NCI-H82 treated with DMSO at 0.1 percent for 48 hours (cell line): Measurements from ENCODE around the gene LTO1.

Experiments
- DNase-seq: peaks from one replicate; lab custom pipeline; 2025; ENCODE audit not compliant: unreplicated experiment; lab: John Stamatoyannopoulos, UW

The LTO1 gene

DNA sequence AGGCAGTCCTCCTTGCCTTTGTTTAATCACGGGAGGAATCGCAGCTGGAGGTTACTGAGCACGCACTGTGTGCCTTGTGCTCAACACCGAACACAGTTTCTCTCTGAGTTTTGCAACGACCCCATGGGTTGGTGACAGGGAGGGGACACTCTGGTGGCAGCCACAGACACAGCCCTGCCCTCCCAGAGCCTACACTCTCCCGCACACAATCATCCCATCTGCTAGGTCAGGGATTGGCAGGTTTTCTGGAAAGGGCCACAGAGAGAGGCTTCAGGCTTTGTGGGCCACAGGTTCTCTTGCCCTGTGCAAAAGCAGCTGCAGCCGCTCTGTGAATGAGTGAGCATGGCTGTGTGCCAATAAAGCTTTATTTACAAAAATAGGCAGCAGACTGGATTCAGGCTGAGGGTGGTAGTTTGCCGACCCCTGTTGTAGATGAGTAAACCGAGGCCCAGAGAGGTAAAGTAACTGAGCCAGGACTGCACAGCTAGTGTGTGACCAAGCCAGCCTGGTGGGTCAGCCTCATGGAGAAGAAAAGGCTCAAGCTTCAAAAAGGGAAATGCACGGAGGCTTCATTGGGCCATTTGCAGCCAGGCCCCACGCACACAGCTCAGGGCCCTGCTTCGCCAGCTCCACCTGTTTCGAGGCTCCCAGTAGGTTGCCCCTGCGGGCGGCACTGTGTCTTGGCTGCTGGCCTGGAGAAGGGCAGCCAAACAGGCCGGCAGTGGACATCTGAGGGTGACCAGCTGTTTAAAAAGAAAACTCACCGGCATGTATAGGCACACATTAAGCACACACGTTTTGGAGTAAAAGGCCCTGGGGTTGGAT is 16.3 kb downstream of the LTO1 start:
- no peak for DNase-seq

DNA sequence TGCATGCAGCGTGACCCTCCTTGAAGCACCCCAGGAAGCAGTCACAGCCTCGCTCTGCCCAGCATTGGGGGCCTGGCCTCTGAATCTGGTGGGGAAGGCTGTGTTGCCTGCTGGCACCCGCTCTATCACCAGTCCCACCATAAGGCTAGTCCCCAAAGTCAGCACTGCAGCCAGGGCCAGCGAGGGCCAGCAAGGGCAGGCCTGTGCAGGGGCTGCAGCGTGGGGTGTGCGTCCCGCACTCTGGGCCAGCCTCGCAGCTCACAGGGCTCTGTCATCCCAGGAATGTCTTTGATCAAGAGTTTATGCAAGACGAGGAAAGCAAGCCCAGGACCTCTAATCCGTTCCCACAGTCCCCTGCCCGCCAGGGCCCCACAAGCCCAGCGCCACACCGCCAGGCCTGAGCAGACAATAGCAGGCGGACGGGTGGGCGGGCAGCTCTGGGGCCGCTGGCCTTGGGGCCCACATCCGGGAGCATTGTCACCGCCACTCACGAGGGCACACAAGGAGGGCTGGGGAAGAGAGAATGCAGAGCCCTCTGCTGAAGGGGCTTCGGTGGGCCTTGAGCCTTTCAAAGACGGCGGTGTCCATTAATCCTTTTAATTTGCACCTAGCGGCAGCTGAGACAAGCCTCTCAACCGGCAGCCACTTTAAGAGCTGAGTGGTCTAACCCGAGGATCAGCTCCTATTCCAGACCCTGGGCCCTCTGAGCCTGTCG is 17.1 kb downstream of the LTO1 start:
- peak; percentile 5 for DNase-seq

DNA sequence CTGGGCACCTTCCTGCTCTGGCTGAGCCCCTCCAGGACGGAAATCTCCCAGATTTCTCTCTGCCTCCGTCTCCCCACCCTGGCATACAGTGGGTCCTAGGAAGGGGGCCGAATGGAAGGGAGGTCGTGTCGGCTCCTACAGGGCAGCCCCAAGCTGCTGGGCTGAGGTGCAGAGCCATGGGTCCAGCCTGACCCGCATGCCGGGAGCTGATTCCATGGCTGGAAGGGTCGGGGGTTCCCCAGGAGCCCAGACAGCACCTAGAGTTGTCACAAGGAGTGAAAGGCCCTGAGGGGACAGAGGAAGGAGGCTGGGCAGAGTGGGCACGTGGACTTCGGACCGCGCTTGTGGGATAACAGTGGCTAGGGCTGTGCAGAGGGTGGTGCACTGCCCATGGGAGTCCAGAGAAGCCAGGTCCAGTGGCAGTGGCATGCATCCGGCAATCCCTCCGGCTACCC is 17.7 kb downstream of the LTO1 start:
- no peak for DNase-seq

DNA sequence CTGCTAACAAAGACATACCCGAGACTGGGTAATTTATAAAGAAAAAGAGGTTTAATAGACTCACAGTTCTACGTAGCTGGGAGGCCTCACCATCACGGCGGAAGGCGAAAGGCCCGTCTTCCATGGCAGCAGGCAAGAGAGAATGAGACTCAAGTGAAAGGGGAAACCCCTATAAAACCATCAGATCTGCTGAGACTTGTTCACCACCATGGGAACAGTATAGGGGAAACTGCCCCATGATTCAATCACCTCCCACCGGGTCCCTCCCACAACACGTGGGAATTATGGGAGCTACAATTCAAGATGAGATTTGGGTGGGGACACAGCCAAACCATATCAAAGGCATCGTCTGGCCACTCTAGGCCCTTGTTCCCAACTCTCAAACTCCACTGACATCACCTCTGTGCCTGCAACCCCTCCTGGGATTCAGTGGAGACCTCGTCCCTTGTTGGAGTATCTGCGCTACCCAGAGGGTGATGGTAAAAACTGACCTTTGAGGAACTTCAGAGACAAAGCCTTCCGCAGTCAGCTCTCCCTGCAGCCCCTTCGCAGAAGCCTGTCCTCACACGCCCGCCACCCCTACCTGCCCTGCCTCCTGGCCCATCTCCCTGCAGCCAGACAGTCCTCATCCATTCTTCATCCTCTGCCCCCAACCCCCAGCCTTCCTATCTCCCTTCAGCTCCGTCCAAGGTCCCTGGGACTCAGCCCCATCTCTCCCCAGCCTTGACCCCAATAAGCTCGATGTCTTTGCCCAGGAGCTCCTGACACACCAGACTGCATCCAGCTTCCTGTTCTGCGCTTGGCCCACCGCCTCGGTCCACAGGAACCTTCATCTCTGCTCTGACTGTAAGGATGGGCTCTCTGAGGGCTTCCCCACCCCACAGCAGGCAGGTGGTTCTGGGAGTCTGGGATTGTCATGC is 18.4 kb downstream of the LTO1 start:
- DNase-seq = no peak

DNA sequence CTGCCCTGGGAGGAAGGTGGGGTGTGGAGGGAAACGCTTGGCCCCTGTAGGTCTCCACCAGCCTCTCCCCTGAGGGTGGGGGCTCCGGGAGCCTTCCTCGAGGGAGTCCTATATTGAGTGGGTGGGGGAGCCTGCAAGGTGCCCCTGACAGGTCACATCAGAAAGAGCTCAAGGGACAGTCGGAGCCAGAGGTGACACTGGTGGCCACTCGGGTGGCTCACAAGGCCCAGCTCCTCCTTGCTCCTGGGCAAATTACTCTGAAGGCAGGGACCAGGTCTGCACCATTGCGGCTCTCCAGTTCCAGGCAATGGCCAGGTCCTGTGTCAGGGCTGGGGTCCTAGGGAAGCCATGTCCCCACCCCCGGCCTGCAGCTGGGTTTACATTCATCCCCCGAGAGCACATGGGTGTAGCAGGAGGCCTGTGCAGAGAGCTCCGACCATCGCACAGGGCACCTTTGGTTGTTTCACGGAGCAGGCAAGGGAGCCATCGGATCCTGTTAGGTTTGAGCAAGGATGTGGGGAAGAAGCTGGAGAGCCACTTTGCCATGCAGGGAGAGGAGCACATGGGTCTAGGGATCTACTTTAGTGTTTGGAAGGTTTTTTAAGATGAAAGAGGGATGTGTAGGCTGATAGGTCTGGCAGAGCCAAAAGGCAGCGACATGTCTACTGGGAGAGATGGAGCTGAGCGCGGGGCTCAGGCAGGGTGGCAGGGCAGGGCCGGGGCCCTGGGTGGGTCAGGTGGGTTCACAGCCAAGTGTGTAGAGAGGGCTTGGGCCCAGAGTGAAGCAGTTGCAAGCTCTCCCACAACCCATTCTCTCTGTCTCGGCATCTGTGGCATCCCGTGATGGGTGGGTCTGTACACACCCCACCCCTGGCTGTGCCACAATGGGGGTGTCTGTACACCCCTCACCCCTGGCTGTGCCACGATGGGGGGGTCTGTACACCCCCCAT is 19.4 kb downstream of the LTO1 start:
- DNase-seq = no peak

DNA sequence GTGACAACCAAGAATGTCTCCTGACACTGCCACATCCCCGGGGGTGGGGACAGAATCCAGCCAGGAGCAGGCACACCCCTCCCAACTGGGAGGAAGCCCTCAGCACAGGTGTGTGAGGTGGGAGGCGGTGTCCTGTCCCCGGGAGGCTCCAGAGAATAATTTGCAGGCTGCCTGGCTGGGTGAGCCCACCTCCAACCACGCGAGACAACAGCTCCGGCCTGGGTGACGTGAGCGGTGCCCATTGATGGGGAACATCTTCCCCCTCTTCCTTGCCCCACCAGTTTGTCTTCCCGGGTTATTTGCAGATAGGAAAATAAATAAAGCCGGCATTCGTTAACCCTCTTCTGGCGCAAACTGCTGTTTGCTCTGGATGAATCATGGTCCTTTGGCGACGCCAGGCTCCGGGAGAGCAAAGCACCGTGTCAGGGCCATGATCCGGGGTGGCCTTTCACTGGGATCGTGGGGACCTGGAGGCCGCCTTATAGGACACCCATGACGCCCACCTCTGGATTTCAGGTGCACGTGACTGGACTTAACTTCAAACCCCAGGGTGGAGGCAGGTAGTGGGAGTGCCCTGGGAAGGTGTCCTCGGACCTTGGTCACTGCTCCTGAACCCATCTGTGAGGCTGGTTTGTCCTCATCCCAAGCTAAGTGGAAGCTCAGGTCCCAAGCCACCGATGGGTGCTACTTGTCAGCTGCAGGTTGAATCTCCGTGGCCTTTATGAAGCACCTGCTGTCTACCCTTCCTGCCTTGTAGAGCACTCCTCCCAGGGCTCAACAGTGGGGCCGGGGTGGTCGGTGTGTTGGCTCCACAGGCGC is 20.3 kb downstream of the LTO1 start:
- DNase-seq = no peak

DNA sequence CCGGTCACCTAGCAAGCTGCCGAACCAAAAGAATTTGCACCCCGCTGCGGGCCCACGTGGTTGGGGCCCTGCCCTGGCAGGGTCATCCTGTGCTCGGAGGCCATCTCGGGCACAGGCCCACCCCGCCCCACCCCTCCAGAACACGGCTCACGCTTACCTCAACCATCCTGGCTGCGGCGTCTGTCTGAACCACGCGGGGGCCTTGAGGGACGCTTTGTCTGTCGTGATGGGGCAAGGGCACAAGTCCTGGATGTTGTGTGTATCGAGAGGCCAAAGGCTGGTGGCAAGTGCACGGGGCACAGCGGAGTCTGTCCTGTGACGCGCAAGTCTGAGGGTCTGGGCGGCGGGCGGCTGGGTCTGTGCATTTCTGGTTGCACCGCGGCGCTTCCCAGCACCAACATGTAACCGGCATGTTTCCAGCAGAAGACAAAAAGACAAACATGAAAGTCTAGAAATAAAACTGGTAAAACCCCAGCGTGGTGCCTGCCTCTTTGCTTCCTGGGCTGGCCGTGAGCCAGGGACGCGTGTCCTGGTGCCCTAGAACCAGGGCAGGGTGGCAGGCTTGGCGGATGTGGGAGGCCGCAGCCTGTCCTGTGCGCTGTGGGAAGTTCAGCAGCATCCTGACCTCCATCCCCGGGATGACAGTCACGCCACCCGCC is 21.0 kb downstream of the LTO1 start:
- no peak for DNase-seq

DNA sequence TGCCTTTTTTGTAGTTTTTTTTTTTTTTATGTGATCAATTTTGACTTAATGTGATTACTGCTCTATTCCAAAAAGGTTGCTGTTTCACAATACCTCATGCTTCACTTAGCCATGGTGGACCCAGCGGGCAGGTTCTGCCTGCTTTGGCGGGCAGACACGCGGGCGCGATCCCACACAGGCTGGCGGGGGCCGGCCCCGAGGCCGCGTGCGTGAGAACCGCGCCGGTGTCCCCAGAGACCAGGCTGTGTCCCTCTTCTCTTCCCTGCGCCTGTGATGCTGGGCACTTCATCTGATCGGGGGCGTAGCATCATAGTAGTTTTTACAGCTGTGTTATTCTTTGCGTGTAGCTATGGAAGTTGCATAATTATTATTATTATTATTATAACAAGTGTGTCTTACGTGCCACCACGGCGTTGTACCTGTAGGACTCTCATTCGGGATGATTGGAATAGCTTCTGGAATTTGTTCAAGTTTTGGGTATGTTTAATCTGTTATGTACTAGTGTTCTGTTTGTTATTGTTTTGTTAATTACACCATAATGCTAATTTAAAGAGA is 21.7 kb downstream of the LTO1 start:
- no peak for DNase-seq

DNA sequence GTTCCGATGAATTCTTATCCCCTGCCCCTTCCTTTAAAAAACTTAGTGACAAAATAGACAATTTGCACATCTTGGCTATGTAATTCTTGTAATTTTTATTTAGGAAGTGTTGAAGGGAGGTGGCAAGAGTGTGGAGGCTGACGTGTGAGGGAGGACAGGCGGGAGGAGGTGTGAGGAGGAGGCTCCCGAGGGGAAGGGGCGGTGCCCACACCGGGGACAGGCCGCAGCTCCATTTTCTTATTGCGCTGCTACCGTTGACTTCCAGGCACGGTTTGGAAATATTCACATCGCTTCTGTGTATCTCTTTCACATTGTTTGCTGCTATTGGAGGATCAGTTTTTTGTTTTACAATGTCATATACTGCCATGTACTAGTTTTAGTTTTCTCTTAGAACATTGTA is 22.2 kb downstream of the LTO1 start:
- no peak for DNase-seq

DNA sequence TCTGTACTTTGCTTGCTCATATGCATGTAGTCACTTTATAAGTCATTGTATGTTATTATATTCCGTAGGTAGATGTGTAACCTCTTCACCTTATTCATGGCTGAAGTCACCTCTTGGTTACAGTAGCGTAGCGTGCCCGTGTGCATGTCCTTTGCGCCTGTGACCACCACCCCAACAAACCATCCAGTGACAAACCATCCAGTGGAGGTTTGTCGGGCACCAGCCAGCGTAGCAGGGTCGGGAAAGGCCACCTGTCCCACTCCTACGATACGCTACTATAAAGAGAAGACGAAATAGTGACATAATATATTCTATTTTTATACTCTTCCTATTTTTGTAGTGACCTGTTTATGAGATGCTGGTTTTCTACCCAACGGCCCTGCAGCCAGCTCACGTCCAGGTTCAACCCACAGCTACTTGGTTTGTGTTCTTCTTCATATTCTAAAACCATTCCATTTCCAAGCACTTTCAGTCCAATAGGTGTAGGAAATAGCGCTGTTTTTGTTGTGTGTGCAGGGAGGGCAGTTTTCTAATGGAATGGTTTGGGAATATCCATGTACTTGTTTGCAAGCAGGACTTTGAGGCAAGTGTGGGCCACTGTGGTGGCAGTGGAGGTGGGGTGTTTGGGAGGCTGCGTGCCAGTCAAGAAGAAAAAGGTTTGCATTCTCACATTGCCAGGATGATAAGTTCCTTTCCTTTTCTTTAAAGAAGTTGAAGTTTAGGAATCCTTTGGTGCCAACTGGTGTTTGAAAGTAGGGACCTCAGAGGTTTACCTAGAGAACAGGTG is 23.1 kb downstream of the LTO1 start:
- no peak for DNase-seq

DNA sequence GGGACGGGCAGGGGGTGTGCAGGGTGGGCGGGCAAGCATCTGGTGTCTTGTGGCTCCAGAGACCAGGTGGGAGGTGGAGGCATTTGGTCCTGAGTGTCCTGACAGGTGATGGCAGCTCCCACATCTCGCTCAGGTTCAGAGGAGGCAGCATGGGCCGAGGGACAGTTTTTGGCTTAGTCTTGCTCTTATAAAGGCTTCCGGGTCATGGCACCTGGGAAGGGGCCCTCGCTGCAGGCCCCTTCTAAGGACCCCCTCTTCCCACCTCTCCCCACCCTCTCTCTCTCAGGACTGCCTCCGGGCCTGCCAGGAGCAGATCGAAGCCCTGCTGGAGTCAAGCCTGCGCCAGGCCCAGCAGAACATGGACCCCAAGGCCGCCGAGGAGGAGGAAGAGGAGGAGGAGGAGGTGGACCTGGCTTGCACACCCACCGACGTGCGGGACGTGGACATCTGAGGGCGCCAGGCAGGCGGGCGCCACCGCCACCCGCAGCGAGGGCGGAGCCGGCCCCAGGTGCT is 24.3 kb downstream of the LTO1 start:
- no peak for DNase-seq

DNA sequence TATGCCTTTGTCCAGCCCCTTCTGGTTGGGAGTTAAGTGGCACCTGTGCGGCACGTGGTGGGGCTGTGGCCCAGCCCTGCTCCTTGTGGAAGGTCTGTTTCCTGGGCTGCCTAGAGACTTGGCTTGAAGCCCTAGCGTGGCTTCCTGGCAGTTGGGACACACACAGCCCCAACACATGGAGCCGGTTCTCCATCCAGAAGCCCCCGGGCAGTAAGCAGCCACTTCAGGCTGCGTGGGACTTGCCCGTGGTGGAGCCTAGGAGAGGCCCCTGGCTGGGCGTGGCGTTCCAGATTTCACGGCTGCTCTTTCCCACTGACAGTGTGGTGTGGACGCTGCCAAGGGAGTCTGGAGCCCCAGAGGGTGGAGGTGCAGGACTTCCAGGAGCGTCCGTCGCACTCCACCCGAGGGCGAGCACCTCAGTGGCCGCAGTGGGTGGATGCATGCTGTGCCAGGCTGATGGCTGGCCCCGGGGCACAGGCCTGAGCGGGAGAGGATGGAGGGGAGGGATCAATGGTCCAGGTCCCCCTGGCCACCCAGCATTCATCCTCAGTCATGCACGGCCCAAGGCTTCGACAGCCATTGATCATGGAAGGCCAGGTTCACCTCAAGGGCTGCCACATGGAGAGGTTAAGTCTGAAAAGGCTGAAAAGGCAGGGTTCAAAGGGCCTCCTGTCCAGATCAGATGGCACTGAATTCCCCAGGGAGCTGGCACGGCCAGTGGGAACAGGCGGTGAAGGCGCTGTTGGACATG is 24.9 kb downstream of the LTO1 start:
- DNase-seq = no peak

DNA sequence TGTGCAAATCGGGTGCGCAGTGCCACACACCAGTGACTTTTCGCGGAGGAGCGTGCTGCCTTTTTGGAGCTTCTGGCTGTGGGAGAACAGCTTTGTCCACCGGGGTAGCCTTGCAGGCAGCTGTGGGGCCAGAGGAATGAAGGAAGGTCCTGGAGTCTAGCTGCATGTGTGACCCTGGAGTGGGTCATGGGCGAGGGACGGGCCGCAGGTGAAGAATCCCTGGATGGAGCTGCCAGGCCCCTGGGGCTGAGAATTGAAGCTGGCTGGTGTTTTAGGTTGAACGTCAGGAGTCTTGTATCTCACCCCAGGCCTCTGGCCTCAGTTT is 25.6 kb downstream of the LTO1 start:
- no peak for DNase-seq

DNA sequence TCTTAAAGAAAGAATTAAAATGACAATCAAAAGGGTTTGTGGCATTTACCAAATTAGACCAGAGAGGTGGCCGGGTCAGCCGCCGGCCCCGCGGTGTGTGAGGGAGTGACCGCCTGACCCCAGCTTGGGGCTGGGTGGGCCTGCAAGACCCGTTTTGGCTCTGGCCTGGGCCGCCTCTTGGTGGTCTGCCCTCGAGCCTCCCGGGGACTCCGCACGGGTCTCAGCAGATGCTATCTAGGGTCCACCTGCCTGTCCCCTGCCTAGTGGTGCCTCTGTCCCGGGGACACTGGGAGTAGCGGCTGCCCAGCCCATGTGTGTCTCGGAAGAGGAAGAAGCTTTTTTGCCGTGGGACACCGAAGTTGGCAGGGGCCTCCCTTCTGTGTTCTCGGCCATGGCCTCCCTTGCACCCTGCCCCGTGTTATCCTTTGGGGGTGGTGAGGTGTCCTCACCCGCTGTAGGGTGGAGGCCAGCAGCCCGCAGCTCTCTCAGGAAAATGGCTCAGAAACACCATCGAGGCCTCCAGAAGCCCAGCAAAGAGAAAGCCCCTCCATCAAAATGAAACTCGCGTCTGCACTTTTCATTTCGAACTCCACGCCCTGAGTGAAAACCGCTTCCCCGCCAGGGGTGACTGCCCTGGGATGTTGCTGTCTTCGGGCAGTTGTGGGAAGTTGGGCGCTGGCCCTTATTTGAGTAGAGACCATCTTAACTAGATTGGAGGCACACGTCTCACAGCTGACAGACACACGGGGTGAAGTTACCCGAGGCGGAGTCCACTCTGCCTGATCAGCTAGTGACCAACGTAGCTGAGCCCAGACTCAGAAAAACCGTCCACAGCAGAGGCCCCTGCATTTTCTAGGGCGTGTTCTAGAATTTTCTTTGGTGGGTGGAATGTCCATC is 26.2 kb downstream of the LTO1 start:
- DNase-seq = no peak

DNA sequence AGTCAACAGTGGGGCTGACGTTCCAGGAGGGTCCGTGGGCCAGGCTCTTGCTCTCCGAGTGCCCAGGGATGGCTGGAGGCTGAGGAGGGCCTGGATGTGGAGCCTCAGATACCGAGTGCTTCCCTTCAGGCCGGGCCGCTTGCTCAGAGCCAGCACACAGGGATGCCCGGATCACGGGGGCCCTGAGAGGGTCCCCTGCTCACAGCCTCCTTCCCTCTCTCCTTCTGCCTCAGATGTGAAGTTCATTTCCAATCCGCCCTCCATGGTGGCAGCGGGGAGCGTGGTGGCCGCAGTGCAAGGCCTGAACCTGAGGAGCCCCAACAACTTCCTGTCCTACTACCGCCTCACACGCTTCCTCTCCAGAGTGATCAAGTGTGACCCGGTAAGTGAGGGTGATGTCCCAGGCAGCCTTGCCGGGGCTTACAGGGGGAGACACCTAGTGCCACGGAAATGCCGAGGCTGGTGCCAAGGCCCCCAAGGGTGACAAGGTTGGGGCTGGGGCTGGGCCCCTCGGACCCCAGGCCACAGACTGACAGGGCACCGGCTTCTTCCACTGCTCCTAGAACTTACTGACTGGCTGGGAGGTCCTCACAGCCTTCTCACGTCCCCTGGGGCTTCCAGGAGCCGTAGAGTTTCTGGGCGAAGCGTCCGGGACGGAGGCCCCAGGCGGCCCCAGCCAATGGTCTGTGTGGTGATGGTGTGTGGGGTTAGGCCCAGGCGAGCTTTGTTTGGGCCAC is 27.2 kb downstream of the LTO1 start:
- no peak for DNase-seq
